H9 (cell line): ENCODE data around the gene ARCN1. TPM values are rescaled to one million over a fixed set of nuclear protein-coding genes. Genes with fewer than 3 reads are reported as not detected.

Experiments used
- DNase-seq: peaks from one replicate; pipeline ENCODE4 v3.0.0-alpha.2; 2017
- H2AFZ ChIP-seq: one replicate; pipeline ENCODE4 v1.6.1; 2013; ENCODE audit warnings: mild to moderate bottlenecking, low read length, control low read depth, moderate library complexity
- H2AK5ac ChIP-seq: 2 replicates; pipeline ENCODE4 v1.6.1; 2013; ENCODE audit warnings: low read length, control low read depth, mixed read lengths; ENCODE audit not compliant: insufficient read length
- H2BK120ac ChIP-seq: one replicate; pipeline ENCODE4 v1.6.1; 2013; ENCODE audit warnings: low read depth, mild to moderate bottlenecking, low read length, control low read depth, inconsistent platforms; ENCODE audit not compliant: poor library complexity, severe bottlenecking
- H2BK12ac ChIP-seq: 2 replicates; pipeline ENCODE4 v1.6.1; 2013; ENCODE audit warnings: low read length, control low read depth, mixed read lengths, low read depth; ENCODE audit not compliant: insufficient read length
- H2BK15ac ChIP-seq: 2 replicates; pipeline ENCODE4 v1.6.1; 2013; ENCODE audit warnings: low read depth, low read length, control low read depth
- H2BK20ac ChIP-seq: one replicate; pipeline ENCODE4 v1.6.1; 2013; ENCODE audit warnings: low read depth, mild to moderate bottlenecking, low read length, control low read depth, inconsistent platforms; ENCODE audit not compliant: poor library complexity, severe bottlenecking
- H2BK5ac ChIP-seq: 2 replicates; pipeline ENCODE4 v1.6.1; 2013; ENCODE audit warnings: low read length, control low read depth, mixed read lengths; ENCODE audit not compliant: insufficient read length
- H3K14ac ChIP-seq: 2 replicates; pipeline ENCODE4 v1.6.1; 2013; ENCODE audit warnings: low read length, control low read depth; ENCODE audit not compliant: insufficient read depth
- H3K18ac ChIP-seq: 2 replicates; pipeline ENCODE4 v1.6.1; 2013; ENCODE audit warnings: low read depth, mild to moderate bottlenecking, mixed read lengths, low read length, control low read depth; ENCODE audit not compliant: insufficient read length
- H3K23ac ChIP-seq: 2 replicates; pipeline ENCODE4 v1.6.1; 2013; ENCODE audit warnings: low read length, control low read depth, mixed read lengths, low read depth; ENCODE audit not compliant: insufficient read length
- H3K23me2 ChIP-seq: 2 replicates; pipeline ENCODE4 v1.6.1; 2013; ENCODE audit warnings: low read depth, mild to moderate bottlenecking, mixed read lengths, low read length, control low read depth; ENCODE audit not compliant: insufficient read length, poor library complexity, severe bottlenecking
- H3K27ac ChIP-seq: 2 replicates; pipeline ENCODE4 v1.5.1; 2013; ENCODE audit warnings: low read length, control low read depth, mixed read lengths, low read depth; ENCODE audit not compliant: insufficient read length
- H3K27me3 ChIP-seq: 2 replicates; pipeline ENCODE4 v1.6.1; 2013; ENCODE audit warnings: low read length, control low read depth, inconsistent platforms; ENCODE audit not compliant: insufficient read depth
- H3K4ac ChIP-seq: 2 replicates; pipeline ENCODE4 v1.6.1; 2013; ENCODE audit warnings: low read depth, mild to moderate bottlenecking, control low read depth, inconsistent platforms, low read length, moderate library complexity
- H3K4me1 ChIP-seq: 2 replicates; pipeline ENCODE4 v1.6.1; 2013; ENCODE audit warnings: low read length, control low read depth, inconsistent platforms; ENCODE audit not compliant: insufficient read depth
- H3K4me2 ChIP-seq: 2 replicates; pipeline ENCODE4 v1.6.1; 2013; ENCODE audit warnings: low read length, control low read depth, mixed read lengths; ENCODE audit not compliant: insufficient read length, insufficient read depth
- H3K56ac ChIP-seq: 2 replicates; pipeline ENCODE4 v1.6.1; 2013; ENCODE audit warnings: low read depth, mild to moderate bottlenecking, mixed read lengths, low read length, control low read depth; ENCODE audit not compliant: insufficient read length
- H3K79me1 ChIP-seq: 2 replicates; pipeline ENCODE4 v1.6.1; 2013; ENCODE audit warnings: low read depth, mild to moderate bottlenecking, moderate library complexity, low read length, control low read depth, inconsistent platforms; ENCODE audit not compliant: insufficient read depth, poor library complexity, severe bottlenecking
- H3K79me2 ChIP-seq: 2 replicates; pipeline ENCODE4 v1.6.1; 2013; ENCODE audit warnings: low read length, control low read depth, inconsistent platforms; ENCODE audit not compliant: insufficient read depth
- H3K9ac ChIP-seq: 2 replicates; pipeline ENCODE4 v1.6.1; 2013; ENCODE audit warnings: low read length, control low read depth, mixed read lengths; ENCODE audit not compliant: insufficient read length; ENCODE audit errors: extremely low read depth
- H3K9me3 ChIP-seq: one replicate; pipeline ENCODE4 v1.6.1; 2013; ENCODE audit warnings: low read depth, low read length, inconsistent platforms; ENCODE audit not compliant: control insufficient read depth
- H3T11ph ChIP-seq: one replicate; pipeline ENCODE4 v1.6.1; 2013; ENCODE audit warnings: mild to moderate bottlenecking, low read length, control low read depth, inconsistent platforms
- H4K20me1 ChIP-seq: one replicate; pipeline ENCODE4 v1.6.1; 2013; ENCODE audit not compliant: control insufficient read depth, insufficient read length, insufficient read depth
- H4K5ac ChIP-seq: 2 replicates; pipeline ENCODE4 v1.6.1; 2013; ENCODE audit warnings: low read depth, mild to moderate bottlenecking, mixed read lengths, low read length, control low read depth; ENCODE audit not compliant: insufficient read length
- H4K8ac ChIP-seq: replicated peaks from 2 replicates; pipeline ENCODE4 v1.6.1; 2013; ENCODE audit warnings: low read length, control low read depth, mixed read lengths, low read depth; ENCODE audit not compliant: insufficient read length
- H4K91ac ChIP-seq: 2 replicates; pipeline ENCODE4 v1.6.1; 2013; ENCODE audit warnings: low read depth, mild to moderate bottlenecking, moderate library complexity, mixed read lengths, low read length, control low read depth; ENCODE audit not compliant: insufficient read length
- H3K27ac Mint-ChIP-seq, 3 experiments: 2 replicates in 2 of 3; 3 replicates in 1 of 3; pipeline ENCODE4 v1.8.0; 2020 to 2021; ENCODE audit warnings: mixed read lengths in 3 of 3, mild to moderate bottlenecking in 1 of 3, moderate library complexity in 1 of 3
- H3K27me3 Mint-ChIP-seq: 2 replicates; pipeline ENCODE4 v1.8.0; 2021; ENCODE audit warnings: low read depth, mild to moderate bottlenecking, moderate library complexity, mixed read lengths
- H3K36me3 Mint-ChIP-seq, 3 experiments: 2 replicates in 2 of 3; 3 replicates in 1 of 3; pipeline ENCODE4 v1.8.0; 2020 to 2021; ENCODE audit warnings: low read depth in 3 of 3, mixed read lengths in 3 of 3; ENCODE audit not compliant: insufficient read depth in 1 of 3
- H3K4me1 Mint-ChIP-seq, 2 experiments: 2 replicates each; pipeline ENCODE4 v1.8.0; 2020; ENCODE audit warnings: mixed read lengths in 2 of 2
- H3K4me3 Mint-ChIP-seq, 2 experiments: 2 replicates in 1 of 2; 3 replicates in 1 of 2; pipeline ENCODE4 v1.8.0; 2020 to 2021; ENCODE audit warnings: mild to moderate bottlenecking in 2 of 2, mixed read lengths in 2 of 2, moderate library complexity in 1 of 2
- H3K9me3 Mint-ChIP-seq, 2 experiments: 2 replicates in 1 of 2; 3 replicates in 1 of 2; pipeline ENCODE4 v1.8.0; 2020; ENCODE audit warnings: mild to moderate bottlenecking in 2 of 2, mixed read lengths in 2 of 2, moderate library complexity in 1 of 2
- CTCF ChIP-seq: fragments of 200-600 bp; sonication (generic); conservative IDR thresholded peaks from 3 replicates; pipeline ENCODE4 v1.8.0; 2021; ENCODE audit warnings: antibody characterized with exemption, mild to moderate bottlenecking
- WGBS: extraction: QIAGEN DNeasy Blood & Tissue Kit; methylation state at CpG from one replicate; pipeline ENCODE4 v1.1.7; 2013; ENCODE audit warnings: missing lambda C conversion rate, low lambda C conversion rate, mixed read lengths; ENCODE audit not compliant: insufficient read length; ENCODE audit errors: extremely low coverage; 5-methylcytosine and 5-hydroxymethylcytosine counted together
- total RNA-seq: library from RNA; stranded (reverse); gene quantifications from 2 replicates; pipeline ENCODE4 v1.2.1, GENCODE V29; 2021

ARCN1 gene
- total RNA-seq, 1 experiment from 2014 or later = 152 TPM

GRCh38 chr11:118597556-118597955 lies 25.3 kb downstream of the ARCN1 start:
- no peaks in the 10 kb centered on the region for H3K23me2 ChIP-seq
- H3K9ac ChIP-seq = no peak overlapping the region
- H4K5ac ChIP-seq = no peak overlapping the region
- Mint-ChIP-seq H3K27ac (no peak overlapping the region), H3K4me1 (no peaks in the 10 kb centered on the region), H3K36me3 (peaks cover 45 to 87% (median 75%) of the 10 kb centered on the region in 3 experiments; a peak in 6 of 7 replicates), H3K27me3 (no peaks in the 10 kb centered on the region), H3K4me3 (no peak overlapping the region; a peak in 1 of 5 replicates), H3K9me3 (no peaks in the 10 kb centered on the region)
- no peaks in the 10 kb centered on the region for H4K20me1 ChIP-seq
- no CpG with 5 or more reads among the region's 9 CpGs for WGBS
- no peak overlapping the region for H2BK120ac ChIP-seq
- H3T11ph ChIP-seq = no peak overlapping the region
- H3K56ac ChIP-seq = no peak overlapping the region
- H3K9me3 ChIP-seq = no peaks in the 10 kb centered on the region
- H4K91ac ChIP-seq = no peak overlapping the region
- no peak overlapping the region for H2BK15ac ChIP-seq
- no peak for DNase-seq
- no peak overlapping the region for H2AK5ac ChIP-seq
- H3K18ac ChIP-seq = no peak overlapping the region
- TF ChIP-seq CTCF = no peak
- H2BK5ac ChIP-seq = no peak overlapping the region
- no peaks in the 10 kb centered on the region for H3K79me2 ChIP-seq
- H3K79me1 ChIP-seq = no peaks in the 10 kb centered on the region
- H2BK20ac ChIP-seq = no peak overlapping the region
- no peak overlapping the region for H3K4ac ChIP-seq
- H3K27ac ChIP-seq = no peak overlapping the region
- H3K23ac ChIP-seq = no peak overlapping the region
- no peaks in the 10 kb centered on the region for H3K27me3 ChIP-seq
- no peaks in the 10 kb centered on the region for H3K4me1 ChIP-seq
- H3K14ac ChIP-seq = no peak overlapping the region
- no peak overlapping the region for H3K4me2 ChIP-seq
- H2BK12ac ChIP-seq = no peak overlapping the region
- H2AFZ ChIP-seq = no peak overlapping the region
- H4K8ac ChIP-seq = no peak overlapping the region
